Activated naive CD4-positive, alpha-beta T cell treated with anti-CD3 and anti-CD28 coated beads for 36 hours (primary cell): ENCODE results near the gene CAPN14. TPM values are rescaled to one million over a fixed set of nuclear protein-coding genes. Genes with fewer than 3 reads are reported as not detected.

ENCODE experiments used
- CTCF ChIA-PET: fragments of 350-600 bp; sonication (Branson Sonifier 250); formaldehyde crosslinking; loops from one replicate; lab custom pipeline; 2021; ENCODE audit warnings: antibody characterized with exemption; lab: Charles Lee
- DNase-seq: peaks from one replicate; pipeline ENCODE4 v3.0.0-alpha.2; 2020
- H3K27ac Mint-ChIP-seq: one replicate; pipeline ENCODE4 v1.8.0; 2021; ENCODE audit warnings: mild to moderate bottlenecking, mixed read lengths
- H3K27me3 Mint-ChIP-seq: one replicate; pipeline ENCODE4 v1.8.0; 2021; ENCODE audit warnings: low read depth, mixed read lengths
- H3K36me3 Mint-ChIP-seq: one replicate; pipeline ENCODE4 v1.8.0; 2021; ENCODE audit warnings: low read depth, mixed read lengths
- H3K4me1 Mint-ChIP-seq: one replicate; pipeline ENCODE4 v1.8.0; 2021; ENCODE audit warnings: low read depth, mixed read lengths
- H3K4me3 Mint-ChIP-seq: one replicate; pipeline ENCODE4 v1.8.0; 2021; ENCODE audit warnings: mild to moderate bottlenecking, moderate library complexity, mixed read lengths
- H3K9me3 Mint-ChIP-seq: one replicate; pipeline ENCODE4 v1.8.0; 2021; ENCODE audit warnings: mixed read lengths
- intact Hi-C: fragments of 100-400 bp; cut with micrococcal nuclease; formaldehyde crosslinking; loops from one replicate; pipeline ENCODE4 v1.15.1; 2023
- total RNA-seq, 2 experiments: library from RNA; stranded (reverse); gene quantifications; one replicate each; pipeline ENCODE4 v1.2.3, GENCODE V29; 2021

Gene CAPN14
- total RNA-seq, 2 experiments from 2014 or later = 1.1 TPM

DNA sequence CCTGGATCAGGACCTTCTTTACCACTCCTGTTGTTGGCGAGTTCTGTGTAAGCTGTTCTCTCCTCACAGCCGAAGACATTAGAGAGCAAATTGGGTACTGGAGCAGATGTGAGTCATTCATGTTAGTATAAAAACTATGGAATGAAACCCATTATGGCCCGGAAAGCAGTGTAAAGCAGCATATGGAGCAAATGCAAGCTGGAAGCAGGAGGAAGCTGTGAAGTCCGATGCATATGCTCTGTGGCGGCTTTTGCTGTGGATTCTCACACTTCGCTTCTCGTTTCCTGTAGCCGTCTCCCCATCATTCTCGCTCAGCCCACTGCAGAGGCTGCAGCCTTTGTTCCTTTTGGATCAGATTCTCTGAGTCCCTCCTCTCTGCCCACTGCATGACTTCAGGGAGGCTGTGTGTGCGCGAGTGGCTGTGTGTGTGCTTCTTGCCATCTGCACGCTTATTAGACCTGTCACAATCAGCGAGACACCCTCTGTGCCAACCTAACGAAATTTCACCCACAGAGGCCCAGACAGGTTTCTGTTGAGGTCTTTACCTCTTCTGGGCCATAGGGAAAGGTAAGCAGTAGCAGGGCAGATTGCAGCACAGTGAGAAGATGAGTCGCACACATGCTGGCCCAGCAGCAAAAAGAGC, 75.8 kb downstream of the CAPN14 start:
- H3K4me1 Mint-ChIP-seq = peaks cover 6% of the 10 kb centered on the region
- intact Hi-C loops = no loop called here
- peaks cover 22% of the 10 kb centered on the region for H3K27me3 Mint-ChIP-seq
- H3K27ac Mint-ChIP-seq = no peak overlapping the region
- H3K36me3 Mint-ChIP-seq = no peaks in the 10 kb centered on the region
- no peaks in the 10 kb centered on the region for H3K9me3 Mint-ChIP-seq
- CTCF ChIA-PET = interaction anchor here (1.2 to 1.4 kb wide), 2 partner anchors 29 to 191 kb away, joined by 3 to 4 read pairs; no protein-coding TSS in a partner anchor
- DNase-seq = no peak
- H3K4me3 Mint-ChIP-seq = no peak overlapping the region

DNA sequence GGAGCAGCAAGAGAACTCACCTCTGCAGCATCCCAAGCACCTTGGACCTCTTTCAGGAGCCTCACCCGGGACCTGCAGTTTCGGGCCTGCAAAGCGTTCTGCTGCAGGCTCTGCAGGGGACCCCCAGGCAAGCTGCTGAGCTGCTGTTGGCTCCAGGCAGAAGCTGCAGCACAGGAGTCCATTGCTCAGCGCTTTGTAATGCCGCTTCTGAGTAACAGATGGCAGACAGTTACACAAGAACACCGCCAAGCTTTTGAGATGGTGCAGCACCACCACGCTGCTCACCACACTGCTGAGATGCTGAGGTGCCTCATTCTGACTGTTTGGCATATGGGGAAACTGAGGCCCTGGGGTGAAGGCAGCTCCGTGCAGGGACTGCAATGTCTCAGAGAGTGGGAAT, 77.2 kb downstream of the CAPN14 start:
- intact Hi-C loops = no loop called here
- no peak for DNase-seq
- peaks cover 6% of the 10 kb centered on the region for H3K4me1 Mint-ChIP-seq
- CTCF ChIA-PET = interaction anchor here (1.2 to 1.4 kb wide), 2 partner anchors 30 to 193 kb away, joined by 3 to 4 read pairs; no protein-coding TSS in a partner anchor
- H3K36me3 Mint-ChIP-seq = no peaks in the 10 kb centered on the region
- H3K9me3 Mint-ChIP-seq = no peaks in the 10 kb centered on the region
- H3K27ac Mint-ChIP-seq = no peak overlapping the region
- H3K4me3 Mint-ChIP-seq = no peak overlapping the region
- peaks cover 36% of the 10 kb centered on the region for H3K27me3 Mint-ChIP-seq

DNA sequence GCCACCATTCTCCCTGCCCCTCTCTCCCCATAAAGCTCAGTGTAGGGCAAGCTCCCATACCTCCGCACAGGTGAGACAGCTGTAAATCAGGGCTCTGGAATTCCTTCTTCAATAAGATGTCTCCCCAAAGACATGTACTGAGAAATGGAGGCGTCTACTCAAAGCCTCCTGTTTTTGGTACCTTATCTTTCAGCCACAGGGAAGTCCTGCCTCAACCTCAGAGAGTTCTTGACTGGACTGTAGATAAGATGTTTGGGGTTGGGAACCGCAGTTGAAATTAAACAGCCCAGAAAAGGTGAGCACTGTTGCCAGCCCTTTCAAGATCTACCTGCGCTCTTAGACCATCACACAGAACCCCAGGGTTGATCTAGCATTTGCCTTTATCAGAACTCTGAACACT, 77.6 kb downstream of the CAPN14 start:
- Mint-ChIP-seq H3K4me3 (no peak overlapping the region), H3K27ac (no peak overlapping the region), H3K36me3 (no peaks in the 10 kb centered on the region), H3K9me3 (no peaks in the 10 kb centered on the region), H3K27me3 (peaks cover 41% of the 10 kb centered on the region), H3K4me1 (peaks cover 6% of the 10 kb centered on the region)
- intact Hi-C loops = loop anchor here (10.0 kb wide), 2 partner anchors 425 to 975 kb away; no protein-coding TSS in a partner anchor
- DNase-seq = no peak
- CTCF ChIA-PET = interaction anchor here (1.0 to 1.5 kb wide), 2 partner anchors 277 to 429 kb away, joined by 3 to 4 read pairs; no protein-coding TSS in a partner anchor

- DNase-seq = peak; percentile 68
- intact Hi-C loops = loop anchor here (1.0 to 10.0 kb wide), 4 partner anchors 32 to 973 kb away; no protein-coding TSS in a partner anchor
- Mint-ChIP-seq H3K27me3 (peaks cover 51% of the 10 kb centered on the region), H3K4me1 (peaks cover 6% of the 10 kb centered on the region), H3K9me3 (no peaks in the 10 kb centered on the region), H3K4me3 (peak within 1 kb of the TSS; percentile 68), H3K27ac (no peak within 1 kb of the TSS), H3K36me3 (no peaks in the 10 kb centered on the region)
- CTCF ChIA-PET = interaction anchor here (0.6 to 1.5 kb wide), 8 partner anchors 11 to 428 kb away, joined by 3 to 5 read pairs (median 3); no protein-coding TSS in a partner anchor
Measured at GRCh38 chr2:31138037-31138962, 79.0 kb downstream of the CAPN14 start, which contains the start of gene GALNT14. Gene GALNT14 (minus strand): TSS chr2:31138440. CDS start chr2:31138086, 354 bp downstream.

GRCh38 chr2:31137211-31138036, 79.9 kb downstream of the CAPN14 start:
- no peak for DNase-seq
- Mint-ChIP-seq H3K27ac (no peak overlapping the region), H3K36me3 (no peaks in the 10 kb centered on the region), H3K9me3 (no peaks in the 10 kb centered on the region), H3K4me3 (peak overlapping the region; percentile 68), H3K4me1 (peaks cover 6% of the 10 kb centered on the region), H3K27me3 (peaks cover 57% of the 10 kb centered on the region)
- CTCF ChIA-PET = interaction anchor here (1.1 to 1.5 kb wide), 4 partner anchors 33 to 424 kb away, joined by 3 to 5 read pairs (median 4); no protein-coding TSS in a partner anchor
- intact Hi-C loops = loop anchor here (1.0 to 10.0 kb wide), 4 partner anchors 33 to 973 kb away; no protein-coding TSS in a partner anchor

- Mint-ChIP-seq H3K9me3 (no peaks in the 10 kb centered on the region), H3K4me1 (peaks cover 6% of the 10 kb centered on the region), H3K27me3 (peaks cover 57% of the 10 kb centered on the region), H3K36me3 (no peaks in the 10 kb centered on the region), H3K4me3 (peak overlapping the region; percentile 54), H3K27ac (no peak overlapping the region)
- CTCF ChIA-PET = no interaction called here
- intact Hi-C loops = loop anchor here (10.0 kb wide), 2 partner anchors 422 to 972 kb away; no protein-coding TSS in a partner anchor
- peak; percentile 17 for DNase-seq
Measured at GRCh38 chr2:31136732-31137131, 80.6 kb downstream of the CAPN14 start.

DNA sequence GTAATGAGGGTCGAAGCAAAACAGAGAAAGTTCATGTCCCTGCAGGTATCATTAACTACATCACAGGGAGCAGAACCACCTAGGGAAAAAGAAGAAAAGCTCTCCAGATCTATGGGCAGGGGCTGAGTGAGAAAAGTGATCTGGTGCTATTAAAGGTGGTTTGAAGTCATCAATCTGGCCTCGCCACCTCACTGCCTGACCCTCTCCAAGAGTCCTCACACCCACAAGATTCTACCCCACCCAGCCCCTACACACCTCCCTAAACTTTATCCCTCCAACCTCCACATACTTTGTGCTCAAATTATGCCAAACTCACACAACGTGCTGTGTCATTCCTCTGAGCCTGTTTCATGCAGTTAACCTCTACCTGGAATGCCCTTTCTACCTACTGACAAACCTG, 81.3 kb downstream of the CAPN14 start:
- DNase-seq = no peak
- Mint-ChIP-seq H3K4me3 (no peak overlapping the region), H3K4me1 (peaks cover 6% of the 10 kb centered on the region), H3K27ac (no peak overlapping the region), H3K9me3 (no peaks in the 10 kb centered on the region), H3K36me3 (no peaks in the 10 kb centered on the region), H3K27me3 (peaks cover 57% of the 10 kb centered on the region)
- intact Hi-C loops = loop anchor here (10.0 kb wide), 2 partner anchors 421 to 971 kb away; no protein-coding TSS in a partner anchor
- CTCF ChIA-PET = no interaction called here

GRCh38 chr2:31134480-31134879, 82.8 kb downstream of the CAPN14 start:
- no peak overlapping the region for H3K4me3 Mint-ChIP-seq
- no peaks in the 10 kb centered on the region for H3K36me3 Mint-ChIP-seq
- CTCF ChIA-PET = interaction anchor here (0.9 to 1.2 kb wide), 2 partner anchors 36 to 43 kb away, joined by 3 read pairs; no protein-coding TSS in a partner anchor
- peaks cover 52% of the 10 kb centered on the region for H3K27me3 Mint-ChIP-seq
- no peaks in the 10 kb centered on the region for H3K9me3 Mint-ChIP-seq
- peaks cover 6% of the 10 kb centered on the region for H3K4me1 Mint-ChIP-seq
- no peak for DNase-seq
- H3K27ac Mint-ChIP-seq = no peak overlapping the region
- intact Hi-C loops = loop anchor here (10.0 kb wide), 2 partner anchors 420 to 970 kb away; no protein-coding TSS in a partner anchor

GRCh38 chr2:31132786-31133185, 84.5 kb downstream of the CAPN14 start:
- CTCF ChIA-PET = no interaction called here
- no peak for DNase-seq
- intact Hi-C loops = loop anchor here (10.0 kb wide), 2 partner anchors 418 to 968 kb away; no protein-coding TSS in a partner anchor
- no peak overlapping the region for H3K4me3 Mint-ChIP-seq
- peaks cover 43% of the 10 kb centered on the region for H3K27me3 Mint-ChIP-seq
- no peaks in the 10 kb centered on the region for H3K9me3 Mint-ChIP-seq
- no peak overlapping the region for H3K27ac Mint-ChIP-seq
- H3K36me3 Mint-ChIP-seq = no peaks in the 10 kb centered on the region
- peaks cover 6% of the 10 kb centered on the region for H3K4me1 Mint-ChIP-seq

- CTCF ChIA-PET = no interaction called here
- H3K4me1 Mint-ChIP-seq = peaks cover 3% of the 10 kb centered on the region
- peaks cover 38% of the 10 kb centered on the region for H3K27me3 Mint-ChIP-seq
- H3K27ac Mint-ChIP-seq = no peak overlapping the region
- no peaks in the 10 kb centered on the region for H3K36me3 Mint-ChIP-seq
- no peaks in the 10 kb centered on the region for H3K9me3 Mint-ChIP-seq
- DNase-seq = no peak
- intact Hi-C loops = loop anchor here (10.0 kb wide), 2 partner anchors 417 to 967 kb away; no protein-coding TSS in a partner anchor
- no peak overlapping the region for H3K4me3 Mint-ChIP-seq
Measured at GRCh38 chr2:31131871-31132270, 85.4 kb downstream of the CAPN14 start.
